Kidney epithelial cell (primary cell): ENCODE data around the gene CXCL14. TPM values are rescaled to one million over a fixed set of nuclear protein-coding genes. Genes with fewer than 3 reads are reported as not detected.

Source experiments
- DNase-seq: peaks from one replicate; pipeline ENCODE4 v3.0.0-alpha.2; 2010; ENCODE audit warnings: low read depth
- H3K27me3 ChIP-seq: 2 replicates; pipeline ENCODE4 v1.6.0; 2011; ENCODE audit warnings: low read length; ENCODE audit not compliant: control insufficient read depth, insufficient read depth
- H3K36me3 ChIP-seq: 2 replicates; pipeline ENCODE4 v1.5.1; 2011; ENCODE audit warnings: low read length; ENCODE audit not compliant: control insufficient read depth, insufficient read depth
- H3K4me3 ChIP-seq: 2 replicates; pipeline ENCODE4 v1.5.1; 2011; ENCODE audit warnings: low read depth, mild to moderate bottlenecking, control low read depth, low read length
- CTCF ChIP-seq: IDR thresholded peaks from 2 replicates; pipeline ENCODE4 v1.5.1; 2011; ENCODE audit warnings: mild to moderate bottlenecking, moderate library complexity, low read length, control low read depth, inconsistent platforms; ENCODE audit not compliant: insufficient read depth, poor library complexity, severe bottlenecking
- total RNA-seq: library from RNA; depleted of rRNA; stranded (reverse); fragments of >200 nt; gene quantifications from 2 replicates; pipeline ENCODE4 v1.2.3, GENCODE V29; 2015

CXCL14 gene
- total RNA-seq, 1 donor from 2014 or later = not detected

DNA sequence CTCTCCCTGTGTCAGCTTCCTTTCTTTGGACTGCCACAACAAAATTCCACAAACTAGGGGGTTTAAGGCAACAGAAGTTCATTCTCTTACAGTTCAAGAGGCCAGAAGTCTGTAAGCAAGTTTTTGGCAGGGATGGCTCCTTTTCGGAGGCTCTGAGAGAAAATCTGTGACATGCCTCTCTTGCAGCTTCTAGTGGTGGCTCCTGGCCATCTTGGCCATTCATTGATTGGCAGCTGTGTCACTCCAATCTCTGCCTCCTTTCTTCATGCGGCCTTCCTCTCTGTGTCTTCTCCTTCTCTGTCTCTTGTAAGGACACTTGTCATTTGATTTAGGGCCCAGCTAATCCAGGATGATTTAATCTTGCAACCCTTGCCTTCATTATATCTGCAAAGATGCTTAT is 41.0 kb downstream of the CXCL14 start:
- Histone ChIP-seq H3K4me3 (no peak overlapping the region), H3K27me3 (peaks cover 76% of the 10 kb centered on the region), H3K36me3 (no peaks in the 10 kb centered on the region)
- no peak for DNase-seq
- no peak for TF ChIP-seq CTCF

DNA sequence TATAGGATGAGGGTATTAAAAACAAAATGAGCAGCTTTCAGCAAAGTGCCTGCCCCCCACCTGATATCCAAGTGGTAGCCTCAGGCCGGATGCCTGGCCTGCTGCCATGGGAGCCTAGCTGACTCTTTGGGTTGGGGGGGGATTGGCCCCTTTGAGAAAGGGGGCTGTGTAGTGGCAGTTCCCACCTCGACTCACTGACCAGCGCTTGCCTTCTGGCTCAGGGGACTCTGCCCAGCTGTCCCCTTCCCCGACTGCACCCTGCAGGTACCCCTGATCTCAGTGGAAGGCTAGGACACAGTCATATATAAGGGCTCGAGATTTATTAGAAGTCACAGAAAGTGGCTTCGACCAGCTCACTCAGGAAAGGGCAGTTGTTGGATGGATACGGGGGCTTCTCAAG is 41.5 kb downstream of the CXCL14 start:
- H3K4me3 ChIP-seq = no peak overlapping the region
- no peaks in the 10 kb centered on the region for H3K36me3 ChIP-seq
- peaks cover 80% of the 10 kb centered on the region for H3K27me3 ChIP-seq
- DNase-seq = no peak
- TF ChIP-seq CTCF = no peak

GRCh38 chr5:135535820-135536801 is 42.7 kb downstream of the CXCL14 start, which contains the start of gene NEUROG1:
Gene NEUROG1 (minus strand): TSS chr5:135535964. CDS start chr5:135535690, 274 bp downstream.
- Histone ChIP-seq H3K4me3 (no peak within 1 kb of the TSS), H3K27me3 (peaks cover 71% of the 10 kb centered on the region), H3K36me3 (no peaks in the 10 kb centered on the region)
- no peak for TF ChIP-seq CTCF
- DNase-seq = no peak

GRCh38 chr5:135535420-135535819 is 43.4 kb downstream of the CXCL14 start:
- DNase-seq = no peak
- TF ChIP-seq CTCF = no peak
- Histone ChIP-seq H3K27me3 (peaks cover 68% of the 10 kb centered on the region), H3K36me3 (no peaks in the 10 kb centered on the region), H3K4me3 (no peak overlapping the region)

- DNase-seq = no peak
- Histone ChIP-seq H3K4me3 (no peak overlapping the region), H3K36me3 (no peaks in the 10 kb centered on the region), H3K27me3 (peaks cover 66% of the 10 kb centered on the region)
- TF ChIP-seq CTCF = no peak
These were observed 44.0 kb downstream of the CXCL14 start for GRCh38 chr5:135534609-135535419.
